SK-N-SH treated with all-trans-retinoic acid at 6 μM for 48 hours (cell line): ENCODE results near the gene TRIM40.

ENCODE experiments used
- ATAC-seq: fragments of 200-7000 bp; cut with Tn5 transposase; 3 replicates; pipeline ENCODE4 v1.9.1; 2020; ENCODE audit warnings: mild to moderate bottlenecking, moderate library complexity
- ARNTL ChIP-seq: fragments of 450-650 bp; formaldehyde crosslinking; IDR thresholded peaks from 2 replicates; pipeline ENCODE4 v1.5.0; 2020; ENCODE audit warnings: low read depth, mild to moderate bottlenecking, moderate library complexity, borderline replicate concordance
- BACH2 ChIP-seq: fragments of 250-450 bp; sonication (Bioruptor Pico); IDR thresholded peaks from 2 replicates; pipeline ENCODE4 v1.9.0; 2021; ENCODE audit warnings: mild to moderate bottlenecking, borderline replicate concordance
- CREB5 ChIP-seq: fragments of 250-450 bp; sonication (Bioruptor Pico); IDR thresholded peaks from 2 replicates; pipeline ENCODE4 v1.5.1; 2020; ENCODE audit warnings: low read depth, mild to moderate bottlenecking, moderate library complexity
- CSDC2 ChIP-seq: fragments of 250-450 bp; sonication (Bioruptor Pico); IDR thresholded peaks from 2 replicates; pipeline ENCODE4 v1.5.0; 2020; ENCODE audit warnings: mild to moderate bottlenecking, moderate library complexity
- CSRNP3 ChIP-seq: fragments of 250-450 bp; sonication (Bioruptor Pico); IDR thresholded peaks from 2 replicates; pipeline ENCODE4 v1.5.1; 2021; ENCODE audit warnings: mild to moderate bottlenecking, moderate library complexity
- ESRRG ChIP-seq: fragments of 250-450 bp; sonication (Bioruptor Pico); IDR thresholded peaks from 2 replicates; pipeline ENCODE4 v1.6.1; 2021; ENCODE audit warnings: mild to moderate bottlenecking
- GLIS3 ChIP-seq: fragments of 250-450 bp; sonication (Bioruptor Pico); IDR thresholded peaks from 2 replicates; pipeline ENCODE4 v1.5.0; 2020; ENCODE audit warnings: mild to moderate bottlenecking, moderate library complexity
- ISL1 ChIP-seq: fragments of 250-450 bp; sonication (Bioruptor Pico); IDR thresholded peaks from 2 replicates; pipeline ENCODE4 v2.1.2; 2022; ENCODE audit warnings: mild to moderate bottlenecking, moderate library complexity
- OSR1 ChIP-seq: fragments of 250-450 bp; sonication (Bioruptor Pico); IDR thresholded peaks from 2 replicates; pipeline ENCODE4 v1.8.0; 2022; ENCODE audit warnings: moderate library complexity, mild to moderate bottlenecking, inconsistent platforms
- PATZ1 ChIP-seq: fragments of 250-450 bp; sonication (Bioruptor Pico); IDR thresholded peaks from 2 replicates; pipeline ENCODE4 v1.8.0; 2020; ENCODE audit warnings: mild to moderate bottlenecking, moderate library complexity, borderline replicate concordance
- POU6F1 ChIP-seq: fragments of 250-450 bp; sonication (Bioruptor Pico); IDR thresholded peaks from 2 replicates; pipeline ENCODE4 v1.8.0; 2021; ENCODE audit warnings: low read depth, mild to moderate bottlenecking, moderate library complexity, borderline replicate concordance
- PPARA ChIP-seq: fragments of 250-450 bp; sonication (Bioruptor Pico); IDR thresholded peaks from 2 replicates; pipeline ENCODE4 v1.5.0; 2020; ENCODE audit warnings: mild to moderate bottlenecking, borderline replicate concordance
- RARB ChIP-seq: fragments of 250-450 bp; sonication (Bioruptor Pico); IDR thresholded peaks from 2 replicates; pipeline ENCODE4 v1.8.0; 2021; ENCODE audit warnings: mild to moderate bottlenecking, moderate library complexity
- SNAI2 ChIP-seq: fragments of 250-450 bp; sonication (Bioruptor Pico); IDR thresholded peaks from 2 replicates; pipeline ENCODE4 v1.5.0; 2020; ENCODE audit warnings: mild to moderate bottlenecking, moderate library complexity
- TCF4 ChIP-seq: fragments of 250-450 bp; sonication (Bioruptor Pico); IDR thresholded peaks from 2 replicates; pipeline ENCODE4 v1.8.0; 2021; ENCODE audit warnings: mild to moderate bottlenecking, moderate library complexity, borderline replicate concordance
- TOX ChIP-seq: fragments of 250-450 bp; sonication (Bioruptor Pico); IDR thresholded peaks from 2 replicates; pipeline ENCODE4 v1.8.0; 2021; ENCODE audit warnings: mild to moderate bottlenecking, moderate library complexity, borderline replicate concordance
- TSHZ2 ChIP-seq: fragments of 250-450 bp; sonication (Bioruptor Pico); IDR thresholded peaks from 2 replicates; pipeline ENCODE4 v1.5.0; 2020; ENCODE audit warnings: mild to moderate bottlenecking, moderate library complexity
- ZC3H10 ChIP-seq: fragments of 250-450 bp; sonication (Bioruptor Pico); IDR thresholded peaks from 2 replicates; pipeline ENCODE4 v1.5.1; 2021; ENCODE audit warnings: mild to moderate bottlenecking, moderate library complexity
- ZFP30 ChIP-seq: fragments of 450-650 bp; formaldehyde crosslinking; IDR thresholded peaks from 2 replicates; pipeline ENCODE4 v1.5.0; 2022; ENCODE audit warnings: mild to moderate bottlenecking, moderate library complexity
- ZNF565 ChIP-seq: fragments of 450-650 bp; formaldehyde crosslinking; conservative IDR thresholded peaks from 2 replicates; pipeline ENCODE4 v1.5.0; 2020; ENCODE audit warnings: low read depth, mild to moderate bottlenecking, moderate library complexity
- ZNF70 ChIP-seq: fragments of 450-650 bp; formaldehyde crosslinking; IDR thresholded peaks from 2 replicates; pipeline ENCODE4 v1.5.0; 2020; ENCODE audit warnings: mild to moderate bottlenecking, moderate library complexity
- ZNF8 ChIP-seq: fragments of 450-650 bp; formaldehyde crosslinking; IDR thresholded peaks from 2 replicates; pipeline ENCODE4 v1.5.0; 2020; ENCODE audit warnings: mild to moderate bottlenecking, moderate library complexity

Gene TRIM40

GRCh38 chr6:30157999-30158398 is 22.1 kb downstream of the TRIM40 start:
- no peak for ATAC-seq
- TF ChIP-seq TOX (CRISPR knock-in tag) (no peak), SNAI2 (CRISPR knock-in tag) (no peak), ZC3H10 (CRISPR knock-in tag) (no peak), ESRRG (CRISPR knock-in tag) (no peak), ZNF565 (CRISPR knock-in tag) (no peak), GLIS3 (CRISPR knock-in tag) (no peak), ZNF70 (no peak), ZNF8 (CRISPR knock-in tag) (no peak), PATZ1 (CRISPR knock-in tag) (no peak), TCF4 (CRISPR knock-in tag) (no peak), OSR1 (CRISPR knock-in tag) (no peak)

- ATAC-seq: no peak
- TF ChIP-seq CSRNP3 (CRISPR knock-in tag): no peak
- TF ChIP-seq BACH2 (CRISPR knock-in tag): no peak
- TF ChIP-seq ESRRG (CRISPR knock-in tag): no peak
- no peak for TF ChIP-seq PATZ1 (CRISPR knock-in tag)
- no peak for TF ChIP-seq CSDC2
- TF ChIP-seq RARB: no peak
- TF ChIP-seq OSR1 (CRISPR knock-in tag): no peak
- no peak for TF ChIP-seq CREB5 (CRISPR knock-in tag)
- TF ChIP-seq, all 23 proteins: peak for 0
These were observed 22.6 kb downstream of the TRIM40 start for GRCh38 chr6:30158475-30159040.

- ATAC-seq: no peak
- TF ChIP-seq PATZ1 (CRISPR knock-in tag): no peak
- TF ChIP-seq TCF4 (CRISPR knock-in tag): no peak
- TF ChIP-seq ISL1 (CRISPR knock-in tag): no peak
- TF ChIP-seq CREB5 (CRISPR knock-in tag): no peak
- no peak for TF ChIP-seq ZFP30 (CRISPR knock-in tag)
- no peak for TF ChIP-seq BACH2 (CRISPR knock-in tag)
- no peak for TF ChIP-seq ESRRG (CRISPR knock-in tag)
- no peak for TF ChIP-seq TOX (CRISPR knock-in tag)
- no peak for TF ChIP-seq TSHZ2
- TF ChIP-seq ZNF8 (CRISPR knock-in tag): no peak
- no peak for TF ChIP-seq PPARA (CRISPR knock-in tag)
- no peak for TF ChIP-seq ARNTL (CRISPR knock-in tag)
- TF ChIP-seq POU6F1 (CRISPR knock-in tag): no peak
- no peak for TF ChIP-seq ZNF70
These were observed 24.3 kb downstream of the TRIM40 start for GRCh38 chr6:30160008-30160784.
